Muscle layer of colon (tissue), 2 donors: ENCODE results near the gene OAT.

Experiments
- H3K27ac ChIP-seq: one replicate; pipeline ENCODE4 v1.7.0; 2013; ENCODE audit warnings: low read depth, mild to moderate bottlenecking, low read length, moderate library complexity
- H3K27me3 ChIP-seq, 2 donors: one replicate each; pipeline ENCODE4 v1.7.0; 2013; ENCODE audit warnings: low read length in 2 of 2, mild to moderate bottlenecking in 2 of 2; ENCODE audit not compliant: insufficient read depth in 2 of 2, control insufficient read depth in 1 of 2
- H3K36me3 ChIP-seq: one replicate; pipeline ENCODE4 v1.7.0; 2013; ENCODE audit warnings: mild to moderate bottlenecking, low read length; ENCODE audit not compliant: insufficient read depth
- H3K4me1 ChIP-seq: one replicate; pipeline ENCODE4 v1.7.0; 2013; ENCODE audit warnings: mild to moderate bottlenecking, low read length; ENCODE audit not compliant: insufficient read depth
- H3K4me3 ChIP-seq, 2 donors: one replicate each; pipeline ENCODE4 v1.7.0; 2013; ENCODE audit warnings: low read length in 2 of 2, low read depth in 1 of 2, mild to moderate bottlenecking in 1 of 2, moderate library complexity in 1 of 2
- H3K9ac ChIP-seq: one replicate; pipeline ENCODE4 v1.7.0; 2013; ENCODE audit warnings: low read length
- H3K9me3 ChIP-seq: one replicate; pipeline ENCODE4 v1.7.0; 2013; ENCODE audit warnings: mild to moderate bottlenecking, low read length
- donor health status: abdominal sarcoma.
- donor health status: Adenocarcinoma of cecum.

Gene OAT

DNA sequence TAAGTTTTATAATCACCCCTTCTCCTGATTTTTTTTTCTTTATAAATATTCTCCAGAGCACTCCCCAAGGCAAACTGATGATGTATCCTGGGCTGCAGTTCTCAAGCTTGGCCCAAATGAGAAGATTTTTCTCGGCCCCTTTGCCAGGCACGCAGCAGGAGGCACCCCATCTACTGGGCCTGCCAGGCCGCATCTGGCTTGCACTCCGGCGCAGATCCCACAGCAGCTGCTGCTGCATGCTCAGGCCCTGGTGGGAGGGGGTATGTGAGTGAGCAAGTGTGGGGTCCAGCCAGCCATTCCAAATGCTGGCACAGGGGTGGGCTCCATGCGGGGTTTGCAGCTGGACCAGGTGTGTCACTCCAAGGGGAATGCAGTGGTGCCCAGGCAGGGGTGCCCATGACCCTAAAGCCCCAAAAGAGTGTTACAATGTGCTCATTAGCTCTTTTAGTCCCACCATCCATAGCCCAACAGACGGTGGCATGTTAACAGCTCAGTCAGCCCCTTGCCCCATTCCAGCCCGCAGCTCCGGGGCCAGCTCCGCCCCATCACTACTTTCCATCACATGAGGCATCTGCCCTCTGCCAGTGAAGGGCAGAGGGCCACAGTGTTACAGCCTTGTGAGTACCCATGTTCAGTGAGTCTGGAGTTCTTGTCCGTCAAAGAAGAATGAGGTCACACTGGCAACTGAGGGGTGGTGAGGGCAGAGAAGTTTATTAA lies 25.9 kb downstream of the OAT start:
- Histone ChIP-seq H3K9me3 (no peaks in the 10 kb centered on the region), H3K4me3 (no peak overlapping the region), H3K27me3 (no peaks in the 10 kb centered on the region), H3K27ac (no peak overlapping the region), H3K4me1 (peaks cover 10% of the 10 kb centered on the region), H3K9ac (no peak overlapping the region), H3K36me3 (peaks cover 6% of the 10 kb centered on the region)

DNA sequence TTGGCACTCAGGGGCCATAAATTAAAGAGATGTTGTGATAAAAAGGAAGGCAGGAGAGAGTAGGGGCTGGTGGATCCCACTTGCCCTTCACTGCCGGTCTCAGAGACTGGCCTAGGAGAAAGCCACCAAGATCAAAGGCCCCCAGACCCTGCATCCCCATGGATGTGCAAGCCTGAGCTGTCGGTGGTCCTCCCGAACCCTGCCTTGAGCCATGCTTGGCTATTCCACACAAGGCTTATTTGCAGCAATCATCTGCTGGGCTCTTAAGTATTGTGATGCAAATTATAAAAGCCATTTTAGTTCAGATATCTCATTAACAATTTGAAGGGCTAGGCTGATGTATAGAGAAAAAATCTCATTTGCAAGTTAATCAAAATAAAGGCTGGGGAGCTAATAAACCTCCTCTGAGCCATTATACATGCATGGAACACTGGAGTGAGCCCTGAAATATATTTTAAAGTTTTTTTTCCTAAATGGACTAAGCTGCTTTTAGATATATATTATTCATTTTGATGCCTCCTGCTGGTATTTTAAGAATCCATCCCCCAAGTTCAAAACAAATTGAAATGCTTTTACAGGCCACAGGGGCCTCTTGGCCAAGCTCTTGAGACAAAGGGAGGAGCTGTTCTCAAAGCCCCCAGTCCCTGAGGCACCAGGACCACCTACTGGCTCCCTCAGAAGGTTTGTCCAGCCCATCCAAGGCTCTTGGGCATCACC lies 28.1 kb downstream of the OAT start:
- no peak overlapping the region for H3K4me3 ChIP-seq
- no peak overlapping the region for H3K9ac ChIP-seq
- no peaks in the 10 kb centered on the region for H3K27me3 ChIP-seq
- no peaks in the 10 kb centered on the region for H3K9me3 ChIP-seq
- H3K27ac ChIP-seq: no peak overlapping the region
- H3K4me1 ChIP-seq: peaks cover 10% of the 10 kb centered on the region
- no peaks in the 10 kb centered on the region for H3K36me3 ChIP-seq

DNA sequence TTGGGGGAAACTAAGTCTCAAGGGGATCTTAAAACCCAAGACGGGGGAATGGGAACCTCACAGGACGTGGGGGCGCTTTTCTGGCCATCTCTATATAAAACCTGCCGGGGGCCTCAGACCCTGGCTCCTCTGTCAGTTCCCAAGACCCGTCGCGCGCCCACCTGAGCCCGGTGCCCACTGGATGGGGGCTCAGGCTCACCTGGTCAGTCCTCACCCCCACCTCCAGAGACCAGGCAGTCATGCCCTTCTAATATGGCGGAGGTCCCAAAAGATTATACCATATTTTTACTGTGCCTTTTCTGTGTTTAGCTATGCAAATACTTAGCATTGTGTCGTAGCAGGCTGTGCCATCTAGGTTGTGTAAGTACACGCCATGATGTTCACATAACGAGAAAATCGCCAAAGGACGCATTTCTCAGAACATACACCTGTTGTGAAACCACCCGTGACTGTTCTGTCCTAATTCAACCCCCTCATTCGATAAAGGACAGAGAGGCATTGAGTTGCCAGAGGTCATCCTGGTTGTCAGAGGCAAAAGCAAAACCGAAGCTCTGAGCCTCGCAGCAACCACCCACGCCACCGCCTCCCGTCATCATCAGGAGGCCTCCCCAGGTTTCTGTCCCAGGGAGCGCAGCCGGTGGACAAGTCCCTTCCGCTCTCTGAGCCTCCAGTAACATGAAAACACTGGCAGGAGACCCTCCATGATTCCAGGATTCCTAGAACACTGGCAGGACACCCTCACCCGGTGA lies 28.9 kb downstream of the OAT start:
- Histone ChIP-seq H3K27me3 (no peaks in the 10 kb centered on the region), H3K27ac (no peak overlapping the region), H3K36me3 (no peaks in the 10 kb centered on the region), H3K9ac (no peak overlapping the region), H3K9me3 (no peaks in the 10 kb centered on the region), H3K4me1 (peaks cover 10% of the 10 kb centered on the region), H3K4me3 (no peak overlapping the region)

DNA sequence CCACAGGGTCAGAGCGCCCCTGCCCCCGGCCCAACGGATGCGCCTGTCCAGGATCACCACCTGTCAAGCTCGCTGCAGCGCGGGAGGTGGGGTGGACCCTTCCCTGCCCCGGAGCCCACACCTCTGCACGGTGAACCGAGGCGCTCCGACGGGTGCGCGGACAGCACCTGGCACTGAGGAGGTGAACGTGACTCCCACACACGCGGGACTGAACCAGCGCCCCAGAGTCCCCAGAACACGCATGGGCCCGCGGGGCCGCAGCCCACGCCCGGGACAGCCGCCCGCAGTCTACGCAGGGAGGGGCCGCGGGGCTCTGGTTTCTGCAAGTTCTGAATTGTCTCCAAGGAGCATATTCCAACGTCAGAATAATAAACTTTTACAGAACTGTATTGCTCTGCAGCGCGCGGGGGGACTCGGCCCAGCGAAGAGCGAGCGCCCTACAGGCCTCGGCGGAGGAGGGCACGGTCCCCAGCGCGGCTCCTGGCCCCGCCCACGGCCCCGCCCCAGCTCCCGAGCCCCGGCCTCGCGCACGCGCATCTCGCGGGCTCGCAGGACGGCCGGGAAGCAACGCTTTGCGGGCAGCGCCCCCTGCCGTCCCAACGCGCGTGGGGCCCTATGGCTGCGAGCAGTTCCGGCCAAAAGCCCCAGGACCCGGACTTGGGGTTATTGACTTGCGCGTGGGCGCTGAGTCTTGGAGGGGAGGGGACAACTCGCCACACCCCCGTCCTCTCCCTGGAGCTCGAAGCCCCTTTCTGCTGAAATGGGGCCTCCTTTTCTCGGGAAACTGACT lies 29.7 kb downstream of the OAT start:
- Histone ChIP-seq H3K27me3 (no peaks in the 10 kb centered on the region), H3K36me3 (no peaks in the 10 kb centered on the region), H3K9ac (no peak overlapping the region), H3K4me1 (peaks cover 10% of the 10 kb centered on the region), H3K27ac (peak overlapping the region; percentile 65), H3K4me3 (peak overlapping the region; percentile 29 to 50), H3K9me3 (no peaks in the 10 kb centered on the region)

DNA sequence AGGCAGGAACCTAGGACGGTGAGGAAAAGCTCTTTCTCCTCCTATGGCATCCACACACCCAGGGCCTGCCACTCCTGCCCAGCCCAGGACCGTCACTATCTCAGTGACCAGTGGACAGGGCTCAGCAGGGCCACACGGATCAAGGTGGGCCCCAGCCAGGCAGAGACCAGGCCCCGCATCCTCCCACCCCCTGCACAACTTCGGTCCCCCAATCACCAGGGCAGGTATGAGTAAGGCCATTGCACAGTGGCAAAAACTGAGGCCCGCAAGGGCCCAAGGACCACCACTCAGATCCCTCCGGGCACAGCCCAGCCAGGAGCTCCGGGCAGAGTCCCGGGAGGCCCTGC lies 30.3 kb downstream of the OAT start:
- Histone ChIP-seq H3K4me1 (peaks cover 10% of the 10 kb centered on the region), H3K4me3 (peak overlapping the region; percentile 29 to 50), H3K27ac (peak overlapping the region; percentile 65), H3K27me3 (no peaks in the 10 kb centered on the region), H3K36me3 (no peaks in the 10 kb centered on the region), H3K9ac (no peak overlapping the region), H3K9me3 (no peaks in the 10 kb centered on the region)

DNA sequence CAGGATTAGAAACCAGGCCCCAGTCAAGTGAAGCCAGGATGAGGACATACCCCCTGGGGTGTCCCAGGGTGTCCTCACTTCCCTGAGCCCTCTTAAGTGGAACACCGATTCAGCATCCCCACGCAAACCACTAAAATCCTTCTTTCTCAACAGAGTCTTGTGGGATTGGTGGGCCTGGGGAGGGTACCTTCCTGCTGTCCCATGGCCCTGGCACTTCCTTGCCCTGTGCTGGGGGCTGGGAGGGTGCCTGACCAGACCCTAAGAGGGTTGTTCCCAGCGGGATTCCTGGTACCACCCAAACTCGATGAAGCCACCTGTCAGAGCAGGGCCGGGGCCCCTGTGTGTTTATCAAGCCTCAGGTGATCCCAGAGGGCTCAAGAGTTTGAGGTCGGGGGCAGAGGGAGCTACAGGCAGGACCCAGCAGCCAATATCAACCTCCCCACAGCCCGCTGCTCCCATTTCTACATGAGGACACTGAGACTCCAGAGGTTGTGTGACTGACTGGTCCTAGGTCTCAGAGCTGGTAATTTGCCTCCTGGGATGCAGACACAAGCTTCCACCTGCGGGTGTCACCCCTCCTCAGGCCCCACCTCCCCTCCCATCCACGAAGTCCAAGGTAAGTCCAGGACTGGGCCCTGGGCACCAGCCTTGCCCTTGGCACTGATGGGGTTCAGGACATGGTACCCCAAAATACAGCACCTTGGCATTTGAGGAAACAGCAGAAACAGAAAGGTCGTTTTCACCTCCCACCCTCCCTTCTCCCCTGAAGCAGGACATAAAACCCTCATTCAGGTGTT lies 31.4 kb downstream of the OAT start:
- Histone ChIP-seq H3K9me3 (no peaks in the 10 kb centered on the region), H3K27me3 (no peaks in the 10 kb centered on the region), H3K4me1 (peaks cover 10% of the 10 kb centered on the region), H3K27ac (no peak overlapping the region), H3K36me3 (no peaks in the 10 kb centered on the region), H3K4me3 (no peak overlapping the region), H3K9ac (no peak overlapping the region)

GRCh38 chr10:124386186-124387077 lies 32.3 kb downstream of the OAT start:
- peaks cover 10% of the 10 kb centered on the region for H3K4me1 ChIP-seq
- no peak overlapping the region for H3K4me3 ChIP-seq
- H3K9ac ChIP-seq: no peak overlapping the region
- H3K36me3 ChIP-seq: no peaks in the 10 kb centered on the region
- H3K9me3 ChIP-seq: no peaks in the 10 kb centered on the region
- no peaks in the 10 kb centered on the region for H3K27me3 ChIP-seq
- no peak overlapping the region for H3K27ac ChIP-seq

DNA sequence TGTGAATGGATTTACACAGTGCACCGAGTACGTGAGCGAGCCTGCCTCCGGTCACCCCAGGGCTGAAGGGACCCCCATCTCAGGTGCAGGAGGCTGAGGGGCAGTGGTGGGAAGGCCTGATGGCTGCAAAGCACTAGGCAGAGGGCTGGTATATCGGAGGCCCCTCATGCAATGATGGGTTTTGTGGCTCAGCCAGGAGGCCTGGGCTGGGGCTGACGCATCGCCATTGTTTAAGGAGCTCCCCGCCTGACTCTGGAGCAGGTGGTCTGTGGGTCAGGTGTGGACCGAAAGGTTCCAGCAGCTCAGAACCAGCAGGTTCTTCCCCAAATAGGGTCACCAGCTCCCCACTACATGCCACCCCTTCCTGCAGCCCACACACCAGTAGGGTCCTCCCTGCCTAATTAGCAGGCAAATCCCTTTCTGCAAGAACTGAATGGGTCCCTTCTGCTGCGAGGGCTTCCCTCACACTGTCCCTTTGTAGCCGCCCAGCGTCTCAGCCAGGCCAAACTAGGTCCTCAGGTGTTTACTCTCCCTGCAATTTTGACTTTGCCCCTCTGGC lies 33.0 kb downstream of the OAT start:
- Histone ChIP-seq H3K4me3 (no peak overlapping the region), H3K36me3 (no peaks in the 10 kb centered on the region), H3K9me3 (no peaks in the 10 kb centered on the region), H3K27me3 (no peaks in the 10 kb centered on the region), H3K9ac (no peak overlapping the region), H3K27ac (no peak overlapping the region), H3K4me1 (peaks cover 10% of the 10 kb centered on the region)

DNA sequence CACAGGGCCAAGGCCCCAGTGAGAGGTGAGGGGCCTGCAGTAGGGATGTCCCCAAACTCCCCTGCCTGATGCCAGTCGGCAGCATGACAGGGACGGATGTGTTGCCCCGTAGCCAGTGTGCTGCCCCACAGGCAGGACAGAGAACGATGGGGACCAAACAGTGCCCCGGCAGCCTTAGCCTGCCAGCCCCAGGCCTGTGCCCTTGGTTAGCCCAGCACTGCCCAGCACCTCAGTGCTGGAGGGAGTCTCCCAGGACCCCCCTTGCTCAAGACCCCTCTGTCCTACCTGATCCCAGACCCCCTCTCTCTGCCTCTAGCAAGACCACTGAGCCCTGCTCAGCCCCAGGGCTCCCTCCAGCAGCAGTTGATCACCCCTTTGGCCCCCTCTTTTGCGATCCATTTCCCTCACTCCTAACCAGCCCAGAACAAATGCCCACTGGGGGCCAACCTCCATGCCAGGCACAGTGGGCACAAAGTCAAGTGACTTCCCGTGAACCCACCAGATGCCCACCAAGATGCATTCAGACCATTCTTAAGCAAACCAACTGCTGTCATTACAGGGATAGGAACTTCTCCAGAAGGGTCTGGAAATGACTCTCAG lies 34.0 kb downstream of the OAT start:
- H3K4me3 ChIP-seq: no peak overlapping the region
- H3K27me3 ChIP-seq: no peaks in the 10 kb centered on the region
- H3K9ac ChIP-seq: no peak overlapping the region
- H3K27ac ChIP-seq: no peak overlapping the region
- peaks cover 10% of the 10 kb centered on the region for H3K4me1 ChIP-seq
- H3K9me3 ChIP-seq: no peaks in the 10 kb centered on the region
- no peaks in the 10 kb centered on the region for H3K36me3 ChIP-seq
